Ovary (tissue), 3 donors: ENCODE measurements around the gene NGEF.

ENCODE experiments used
- POLR2A ChIP-seq: fragments of 450-650 bp; IDR thresholded peaks from one replicate; pipeline ENCODE4 v1.6.1; 2017; ENCODE audit warnings: antibody characterized with exemption, mild to moderate bottlenecking, moderate library complexity
- TF ChIP-seq, protein P1 (sequence below), 3 donors: fragments of 450-650 bp in 2 of 3; fragments of 200-600 bp in 1 of 3; IDR thresholded peaks; one replicate each; pipeline versions ENCODE4 v1.5.1 to v1.8.0; 2016 to 2022; ENCODE audit warnings: antibody characterized with exemption in 3 of 3, mild to moderate bottlenecking in 1 of 3
- donor health status: DM: no; HTN: no; CAD: no.

DNA sequence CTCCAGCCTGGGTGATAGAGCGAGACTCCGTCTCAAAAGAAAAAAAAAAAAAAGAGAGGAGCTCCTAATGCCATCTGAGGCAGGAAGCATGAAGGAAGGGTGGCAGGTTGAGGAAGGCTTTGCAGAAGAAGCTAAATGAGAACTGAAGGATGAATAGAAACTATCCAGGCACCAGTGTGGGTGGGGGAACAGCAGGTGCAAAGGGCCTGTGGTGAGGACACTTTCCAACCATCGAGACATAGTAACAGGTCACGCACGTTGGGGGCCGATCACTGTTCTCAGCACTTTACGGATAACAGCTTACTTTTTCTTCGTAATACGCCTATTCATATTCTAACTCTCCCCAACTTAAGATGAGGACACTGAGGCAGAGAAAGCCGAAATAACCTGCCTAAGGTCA lies 58.4 kb downstream of the NGEF start:
- no peak for TF ChIP-seq POLR2A
- TF ChIP-seq, protein P1, sequence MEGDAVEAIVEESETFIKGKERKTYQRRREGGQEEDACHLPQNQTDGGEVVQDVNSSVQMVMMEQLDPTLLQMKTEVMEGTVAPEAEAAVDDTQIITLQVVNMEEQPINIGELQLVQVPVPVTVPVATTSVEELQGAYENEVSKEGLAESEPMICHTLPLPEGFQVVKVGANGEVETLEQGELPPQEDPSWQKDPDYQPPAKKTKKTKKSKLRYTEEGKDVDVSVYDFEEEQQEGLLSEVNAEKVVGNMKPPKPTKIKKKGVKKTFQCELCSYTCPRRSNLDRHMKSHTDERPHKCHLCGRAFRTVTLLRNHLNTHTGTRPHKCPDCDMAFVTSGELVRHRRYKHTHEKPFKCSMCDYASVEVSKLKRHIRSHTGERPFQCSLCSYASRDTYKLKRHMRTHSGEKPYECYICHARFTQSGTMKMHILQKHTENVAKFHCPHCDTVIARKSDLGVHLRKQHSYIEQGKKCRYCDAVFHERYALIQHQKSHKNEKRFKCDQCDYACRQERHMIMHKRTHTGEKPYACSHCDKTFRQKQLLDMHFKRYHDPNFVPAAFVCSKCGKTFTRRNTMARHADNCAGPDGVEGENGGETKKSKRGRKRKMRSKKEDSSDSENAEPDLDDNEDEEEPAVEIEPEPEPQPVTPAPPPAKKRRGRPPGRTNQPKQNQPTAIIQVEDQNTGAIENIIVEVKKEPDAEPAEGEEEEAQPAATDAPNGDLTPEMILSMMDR (IDR thresholded peaks at IDR 0.05): no peak
